ENCODE measurements around the gene CMTM5. TPM values are rescaled to one million over a fixed set of nuclear protein-coding genes. Genes with fewer than 3 reads are reported as not detected.
"Not testable (repeated sequence)": the region's sequence is repeated elsewhere in the genome, so short reads cannot be mapped to it uniquely, and the experiment has no call there.

Gene CMTM5
- total RNA-seq, 1 donor from 2014 or later: not detected

DNA sequence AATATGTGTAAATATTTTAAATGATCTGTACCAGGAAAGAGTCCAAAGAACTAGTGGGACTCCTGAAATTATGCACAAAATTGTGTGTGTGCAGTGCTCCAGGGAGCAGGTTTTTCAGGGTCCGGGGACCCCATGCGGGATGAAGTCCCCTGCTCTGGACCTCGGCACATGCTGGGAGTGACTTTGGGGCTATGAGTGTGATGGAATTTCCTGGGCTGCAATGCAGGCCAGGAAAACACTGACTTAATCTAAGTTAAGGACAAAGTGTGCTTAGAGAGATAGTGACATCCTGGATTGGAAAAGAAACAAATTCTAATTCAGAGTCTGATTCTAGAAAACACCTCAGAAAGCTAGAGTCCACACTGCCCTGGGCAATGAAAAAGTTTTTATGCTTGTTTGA lies 37.4 kb downstream of the CMTM5 start:
- no peak for TF ChIP-seq CTCF (conservative IDR thresholded peaks at IDR 0.05; ENCODE audit: low read depth, low read length)
- H3K4me3 ChIP-seq (ENCODE audit: low read depth, low read length): no peak overlapping the region
- DNase-seq (ENCODE audit: low read depth): no peak

DNA sequence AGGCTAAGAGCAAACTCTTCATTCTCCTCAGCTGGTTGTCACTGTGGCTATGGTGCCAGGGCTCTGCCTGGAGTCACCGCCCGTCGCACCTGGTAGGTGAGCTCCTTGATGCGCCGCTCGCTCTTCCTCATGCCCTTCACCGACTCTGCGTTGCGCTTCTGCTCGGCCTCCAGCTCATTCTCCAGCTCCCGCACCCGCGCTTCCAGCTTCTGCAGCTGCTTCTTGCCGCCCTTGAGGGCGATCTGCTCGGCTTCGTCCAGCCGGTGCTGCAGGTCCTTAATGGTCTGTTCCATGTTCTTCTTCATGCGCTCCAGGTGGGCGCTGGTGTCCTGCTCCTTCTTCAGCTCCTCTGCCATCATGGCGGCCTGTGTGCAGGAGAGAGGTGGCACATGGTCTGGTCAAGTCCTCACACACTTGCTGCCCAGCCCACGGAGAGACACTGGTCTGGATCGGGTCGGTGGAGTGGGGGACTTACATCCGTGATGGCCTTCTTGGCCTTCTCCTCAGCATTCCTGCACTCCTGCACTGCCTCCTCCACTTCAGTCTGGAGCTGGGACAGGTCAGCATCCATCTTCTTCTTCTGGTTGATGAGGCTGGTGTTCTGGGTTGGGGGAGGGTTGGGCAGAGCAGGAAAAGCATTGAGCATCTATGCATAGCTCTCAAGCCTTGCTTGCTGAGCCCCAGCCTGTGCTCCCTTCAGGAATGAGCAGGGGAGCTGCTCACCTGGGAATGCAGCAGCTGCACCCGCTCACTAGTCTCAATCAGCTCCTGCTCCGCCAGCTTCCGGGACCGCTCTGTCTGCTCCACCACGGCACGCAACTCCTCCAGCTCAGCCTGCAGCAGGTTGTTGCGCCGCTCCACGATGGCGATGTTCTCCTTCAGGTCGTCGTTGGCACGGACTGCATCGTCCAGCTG lies 38.3 kb downstream of the CMTM5 start:
- no peak for TF ChIP-seq CTCF (conservative IDR thresholded peaks at IDR 0.05; ENCODE audit: low read depth, low read length)

GRCh38 chr14:23415821-23416778 lies 39.3 kb downstream of the CMTM5 start:
- no peak overlapping the region for H3K4me3 ChIP-seq (ENCODE audit: low read depth, low read length)
- DNase-seq (ENCODE audit: low read depth): no peak

More for the DNA sequence above, 38.3 kb downstream of the CMTM5 start:
- no peak overlapping the region for H3K4me3 ChIP-seq (ENCODE audit: low read depth, low read length)
- no peak for DNase-seq (ENCODE audit: low read depth)

DNA sequence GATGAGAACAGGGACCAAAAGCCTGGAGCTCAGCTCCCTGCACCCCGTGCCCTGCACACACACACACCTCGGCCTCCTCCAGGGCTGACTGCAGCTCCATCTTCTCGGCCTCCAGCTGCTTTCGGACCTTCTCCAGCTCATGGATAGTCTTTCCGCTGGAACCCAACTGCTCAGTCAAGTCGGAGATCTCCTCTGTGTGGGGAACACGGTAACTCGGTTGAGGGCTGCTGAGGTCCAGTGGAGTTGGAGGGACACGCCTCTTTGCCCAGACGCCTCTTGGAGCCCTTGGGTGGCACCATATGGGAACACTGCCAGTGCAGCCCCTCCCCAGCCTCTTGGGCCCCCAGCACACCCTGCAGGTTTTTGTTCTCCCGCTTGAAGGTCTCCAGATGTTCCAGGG lies 40.0 kb downstream of the CMTM5 start:
- no peak for TF ChIP-seq CTCF (conservative IDR thresholded peaks at IDR 0.05; ENCODE audit: low read depth, low read length)
- DNase-seq (ENCODE audit: low read depth): no peak
- no peak overlapping the region for H3K4me3 ChIP-seq (ENCODE audit: low read depth, low read length)

More at GRCh38 chr14:23415821-23416778, 39.3 kb downstream of the CMTM5 start:
- TF ChIP-seq CTCF (conservative IDR thresholded peaks at IDR 0.05; ENCODE audit: low read depth, low read length): no peak

GRCh38 chr14:23417269-23417668 lies 40.4 kb downstream of the CMTM5 start:
- not testable (repeated sequence) for H3K4me3 ChIP-seq (ENCODE audit: low read depth, low read length); DNase-seq (ENCODE audit: low read depth)

- TF ChIP-seq CTCF (conservative IDR thresholded peaks at IDR 0.05; ENCODE audit: low read depth, low read length): no peak
- no peak overlapping the region for H3K4me3 ChIP-seq (ENCODE audit: low read depth, low read length)
- no peak for DNase-seq (ENCODE audit: low read depth)
Observed at GRCh38 chr14:23418021-23418420, 41.2 kb downstream of the CMTM5 start.

GRCh38 chr14:23419646-23420045 lies 42.8 kb downstream of the CMTM5 start:
- not testable (repeated sequence) for H3K4me3 ChIP-seq (ENCODE audit: low read depth, low read length); DNase-seq (ENCODE audit: low read depth)
